Stomach (tissue), 4 donors: ENCODE measurements around the gene GALNT17.
"Not testable (repeated sequence)": the region's sequence is repeated elsewhere in the genome, so short reads cannot be mapped to it uniquely, and the experiment has no call there.

Source experiments
- POLR2A ChIP-seq, 4 donors: fragments of 450-650 bp; IDR thresholded peaks; one replicate each; pipeline ENCODE4 v1.6.1; 2016; ENCODE audit warnings: antibody characterized with exemption in 4 of 4, control low read depth in 2 of 4, mild to moderate bottlenecking in 1 of 4, moderate library complexity in 1 of 4
- TF ChIP-seq, protein P1 (sequence below), 7 experiments: fragments of 450-650 bp in 4 of 7; fragments of 200-600 bp in 3 of 7; sonication (generic) in 3 of 7; IDR thresholded peaks; one replicate each; pipeline ENCODE4 v1.5.1; 2016 to 2019; ENCODE audit warnings: antibody characterized with exemption in 7 of 7, control low read depth in 2 of 7, mild to moderate bottlenecking in 1 of 7

DNA sequence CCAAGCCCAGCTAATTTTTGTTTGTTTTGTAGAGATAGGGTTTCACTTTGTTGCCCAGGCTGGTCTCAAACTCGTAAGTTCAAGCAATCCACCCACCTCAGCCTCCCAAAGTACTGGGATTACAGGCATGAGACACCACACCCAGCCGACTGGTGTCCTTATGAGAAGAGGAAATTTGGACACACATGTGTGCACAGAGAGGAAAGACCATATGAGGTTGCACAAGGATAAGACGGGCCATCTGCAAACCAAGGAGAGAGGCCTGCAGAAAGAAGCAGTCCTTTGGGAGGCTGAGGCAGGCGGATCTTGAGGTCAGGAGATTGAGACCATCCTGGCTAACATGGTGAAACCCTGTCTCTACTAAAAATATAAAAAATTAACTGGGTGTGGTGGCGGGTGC is 130.9 kb downstream of the GALNT17 start:
- TF ChIP-seq, protein P1, sequence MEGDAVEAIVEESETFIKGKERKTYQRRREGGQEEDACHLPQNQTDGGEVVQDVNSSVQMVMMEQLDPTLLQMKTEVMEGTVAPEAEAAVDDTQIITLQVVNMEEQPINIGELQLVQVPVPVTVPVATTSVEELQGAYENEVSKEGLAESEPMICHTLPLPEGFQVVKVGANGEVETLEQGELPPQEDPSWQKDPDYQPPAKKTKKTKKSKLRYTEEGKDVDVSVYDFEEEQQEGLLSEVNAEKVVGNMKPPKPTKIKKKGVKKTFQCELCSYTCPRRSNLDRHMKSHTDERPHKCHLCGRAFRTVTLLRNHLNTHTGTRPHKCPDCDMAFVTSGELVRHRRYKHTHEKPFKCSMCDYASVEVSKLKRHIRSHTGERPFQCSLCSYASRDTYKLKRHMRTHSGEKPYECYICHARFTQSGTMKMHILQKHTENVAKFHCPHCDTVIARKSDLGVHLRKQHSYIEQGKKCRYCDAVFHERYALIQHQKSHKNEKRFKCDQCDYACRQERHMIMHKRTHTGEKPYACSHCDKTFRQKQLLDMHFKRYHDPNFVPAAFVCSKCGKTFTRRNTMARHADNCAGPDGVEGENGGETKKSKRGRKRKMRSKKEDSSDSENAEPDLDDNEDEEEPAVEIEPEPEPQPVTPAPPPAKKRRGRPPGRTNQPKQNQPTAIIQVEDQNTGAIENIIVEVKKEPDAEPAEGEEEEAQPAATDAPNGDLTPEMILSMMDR (IDR thresholded peaks at IDR 0.05), result not testable (repeated sequence)
- TF ChIP-seq POLR2A (IDR thresholded peaks at IDR 0.05), result not testable (repeated sequence)
